Endothelial cell of umbilical vein (primary cell): ENCODE results near the gene LMX1A. TPM values are rescaled to one million over a fixed set of nuclear protein-coding genes. Genes with fewer than 3 reads are reported as not detected.

ENCODE experiments used
- BruUV-seq: library from RNA; stranded (reverse); fragments of 400-500 nt; replicated peaks from 2 replicates; lab custom pipeline; 2021; lab: Mats Ljungman, UMichigan
- CTCF ChIA-PET: fragments of 300-600, 350-600 bp; sonication (Branson Sonifier 250); formaldehyde crosslinking; loops from one replicate; lab custom pipeline; 2021; ENCODE audit warnings: antibody characterized with exemption, inconsistent platforms; lab: Charles Lee
- POLR2A ChIA-PET: fragments of 300-600, 350-600 bp; sonication (Branson Sonifier 250); formaldehyde crosslinking; loops from one replicate; lab custom pipeline; 2021; ENCODE audit warnings: antibody characterized with exemption, inconsistent platforms; lab: Charles Lee
- DNase-seq: peaks from one replicate; pipeline ENCODE4 v3.0.0-alpha.2; 2011; ENCODE audit warnings: low read depth, low spot score
- FAIRE-seq: peaks from 2 replicates; lab custom pipeline; 2011; peaks lifted over from hg19 to GRCh38; lab: Jason Lieb, UNC
- H2AFZ ChIP-seq: 2 replicates; pipeline ENCODE4 v1.6.0; 2012; ENCODE audit warnings: low read depth, low read length, control low read depth, inconsistent platforms
- H3K27ac ChIP-seq: 2 replicates; pipeline ENCODE4 v1.5.1; 2011; ENCODE audit warnings: low read depth, mild to moderate bottlenecking, control low read depth, low read length, moderate library complexity; ENCODE audit not compliant: insufficient read depth
- H3K27me3 ChIP-seq, 2 experiments: 2 replicates each; pipeline versions ENCODE4 v1.6.0 to v1.6.1; 2011; ENCODE audit warnings: low read length in 2 of 2, mixed read lengths in 1 of 2; ENCODE audit not compliant: control insufficient read depth in 2 of 2, insufficient read depth in 2 of 2
- H3K36me3 ChIP-seq, 2 experiments: 2 replicates in 1 of 2; 3 replicates in 1 of 2; pipeline ENCODE4 v1.5.1; 2011; ENCODE audit warnings: low read length in 2 of 2, mild to moderate bottlenecking in 1 of 2, moderate library complexity in 1 of 2; ENCODE audit not compliant: control insufficient read depth in 2 of 2, insufficient read depth in 2 of 2; ENCODE audit errors: extremely low read depth in 1 of 2
- H3K4me1 ChIP-seq: 3 replicates; pipeline ENCODE4 v1.5.1; 2011; ENCODE audit warnings: mild to moderate bottlenecking, low read length; ENCODE audit not compliant: control insufficient read depth, insufficient read depth; ENCODE audit errors: extremely low read depth
- H3K4me2 ChIP-seq: 2 replicates; pipeline ENCODE4 v1.6.1; 2011; ENCODE audit warnings: low read length, control low read depth, mixed read lengths; ENCODE audit not compliant: insufficient read depth
- H3K4me3 ChIP-seq, 3 experiments: fragments of 200-600 bp in 1 of 3; sonication (generic), shearing (Covaris generic) in 1 of 3; replicated peaks in 1 of 3; 2 replicates each; pipeline ENCODE4 v1.5.1; 2011 to 2016; ENCODE audit warnings: control low read depth in 3 of 3, low read length in 3 of 3, mild to moderate bottlenecking in 2 of 3, inconsistent platforms in 1 of 3, low read depth in 1 of 3, moderate library complexity in 1 of 3; ENCODE audit not compliant: insufficient read depth in 1 of 3
- H3K79me2 ChIP-seq: 2 replicates; pipeline ENCODE4 v1.6.0; 2012; ENCODE audit warnings: low read length, inconsistent platforms; ENCODE audit not compliant: control insufficient read depth, insufficient read depth
- H3K9ac ChIP-seq: replicated peaks from 2 replicates; pipeline ENCODE3; 2011; ENCODE audit warnings: low read length, control low read depth; ENCODE audit not compliant: insufficient read depth; ENCODE audit errors: extremely low read depth
- H3K9me1 ChIP-seq: replicated peaks from 3 replicates; pipeline ENCODE4 v1.6.0; 2011; ENCODE audit warnings: mild to moderate bottlenecking, low read length; ENCODE audit not compliant: control insufficient read depth, insufficient read depth; ENCODE audit errors: extremely low read depth
- H3K9me3 ChIP-seq: replicated peaks from 2 replicates; pipeline ENCODE4 v1.5.1; 2012; ENCODE audit warnings: low read length, inconsistent platforms; ENCODE audit not compliant: control insufficient read depth, insufficient read depth
- H4K20me1 ChIP-seq: replicated peaks from 2 replicates; pipeline ENCODE3; 2011; ENCODE audit warnings: mild to moderate bottlenecking, low read length; ENCODE audit not compliant: control insufficient read depth, insufficient read depth; ENCODE audit errors: extremely low read depth
- CTCF ChIP-seq, 2 donors: IDR thresholded peaks; 1 replicate in 1 of 2; 2 replicates in 1 of 2; pipeline ENCODE4 v1.5.1; 2011; ENCODE audit warnings: low read length in 2 of 2, mild to moderate bottlenecking in 2 of 2, moderate library complexity in 2 of 2, control low read depth in 1 of 2, inconsistent platforms in 1 of 2, low read depth in 1 of 2; ENCODE audit not compliant: insufficient read depth in 1 of 2; ENCODE audit errors: extremely low read depth in 1 of 2
- EZH2 ChIP-seq: IDR thresholded peaks from 2 replicates; pipeline ENCODE4 v1.6.1; 2012; ENCODE audit warnings: borderline replicate concordance, low read depth, mild to moderate bottlenecking, moderate library complexity, low read length, inconsistent platforms; ENCODE audit not compliant: severe bottlenecking
- FOS ChIP-seq: IDR thresholded peaks from 2 replicates; pipeline ENCODE4 v1.6.1; 2011; ENCODE audit warnings: mild to moderate bottlenecking, low read length, moderate library complexity, borderline replicate concordance; ENCODE audit not compliant: insufficient read depth
- GATA2 ChIP-seq: IDR thresholded peaks from 2 replicates; pipeline ENCODE4 v1.7.0; 2011; ENCODE audit warnings: low read depth, mild to moderate bottlenecking, moderate library complexity, mixed read lengths, low read length; ENCODE audit not compliant: insufficient read length, insufficient read depth
- JUN ChIP-seq: IDR thresholded peaks from 2 replicates; pipeline ENCODE4 v1.6.1; 2011; ENCODE audit warnings: borderline replicate concordance, low read depth; ENCODE audit not compliant: insufficient read length, insufficient read depth
- MAX ChIP-seq: IDR thresholded peaks from 2 replicates; pipeline ENCODE4 v1.6.1; 2011; ENCODE audit not compliant: insufficient read depth, insufficient read length
- MYC ChIP-seq: IDR thresholded peaks from one replicate; pipeline ENCODE4 v1.6.1; 2011; ENCODE audit warnings: mild to moderate bottlenecking, low read depth, low read length
- POLR2A ChIP-seq: IDR thresholded peaks from 2 replicates; pipeline ENCODE4 v1.6.1; 2012; ENCODE audit warnings: low read depth, mild to moderate bottlenecking, control low read depth, low read length
- POLR2AphosphoS5 ChIP-seq: IDR thresholded peaks from 2 replicates; pipeline ENCODE4 v1.6.1; 2012; ENCODE audit warnings: low read depth, mild to moderate bottlenecking, control low read depth, low read length, moderate library complexity; ENCODE audit not compliant: insufficient read depth
- dilution Hi-C: fragments of 300-500 bp; cut with MboI; formaldehyde crosslinking; loops from one replicate; pipeline ENCODE4 v1.15.0; 2019; ENCODE audit warnings: low sequenced_read_pairs; ENCODE audit not compliant: extremely low pct_ligation_motif_present
- intact Hi-C: fragments of 100-400 bp; cut with micrococcal nuclease; formaldehyde crosslinking; loops from one replicate; pipeline ENCODE4 v1.10.0; 2022
- polyA plus RNA-seq, 4 experiments: library from polyadenylated mRNA; depleted of rRNA in 3 of 4; stranded (reverse) in 3 of 4; unstranded in 1 of 4; fragments of >200 nt; gene quantifications; 2 replicates each; pipeline versions ENCODE4 v1.2.1 to v1.2.3, GENCODE V29; 2011 to 2012; ENCODE audit warnings: missing spikeins in 1 of 4
- total RNA-seq: library from RNA; stranded (reverse); gene quantifications from 2 replicates; pipeline ENCODE4 v1.2.3, GENCODE V29; 2021

Gene LMX1A
- total and polyA plus RNA-seq, 2 donors (not counting 3 experiments of a cell fraction or from before 2014, with no cell fraction given) = not detected

GRCh38 chr1:165351863-165352441 is 4.6 kb downstream of the LMX1A start:
- no TSS peak for BruUV-seq
- Histone ChIP-seq H3K27me3 (peaks cover 80 to 97% of the 10 kb centered on the region in 2 experiments), H3K4me2 (no peak overlapping the region), H3K36me3 (no peaks in the 10 kb centered on the region), H2AFZ (no peak overlapping the region), H3K4me3 (no peak overlapping the region), H3K4me1 (no peaks in the 10 kb centered on the region), H3K27ac (no peak overlapping the region), H3K9me3 (no peaks in the 10 kb centered on the region), H4K20me1 (no peaks in the 10 kb centered on the region), H3K9ac (no peak overlapping the region), H3K79me2 (no peaks in the 10 kb centered on the region), H3K9me1 (no peaks in the 10 kb centered on the region)
- POLR2A ChIA-PET = no interaction called here
- no peak for TF ChIP-seq EZH2
- intact Hi-C loops (no loop called here), dilution Hi-C loops (no loop called here)
- no peak for DNase-seq
- FAIRE-seq = no peak
- CTCF ChIA-PET = interaction anchor here (1.4 to 6.9 kb wide), 2 partner anchors 10 to 16 kb away, joined by 6 to 51 read pairs; no protein-coding TSS in a partner anchor

- DNase-seq = no peak
- CTCF ChIA-PET = interaction anchor here (0.8 to 6.9 kb wide), 7 partner anchors 9 to 43 kb away, joined by 3 to 51 read pairs (median 3); no protein-coding TSS in a partner anchor
- H3K79me2 ChIP-seq = no peaks in the 10 kb centered on the region
- peaks cover 73 to 91% of the 10 kb centered on the region in 2 experiments for H3K27me3 ChIP-seq
- TF ChIP-seq MAX (no peak), POLR2A (no peak), GATA2 (no peak), JUN (no peak), MYC (no peak), EZH2 (no peak), FOS (no peak), CTCF (IDR thresholded peaks at IDR 0.05; ENCODE audit: extremely low read depth in 1 of 2, insufficient read depth in 1 of 2, low read depth in 1 of 2, low read length in 2 of 2) (no peak), POLR2AphosphoS5 (no peak)
- H3K4me1 ChIP-seq = no peaks in the 10 kb centered on the region
- no peaks in the 10 kb centered on the region for H3K9me3 ChIP-seq
- no peak overlapping the region for H3K4me2 ChIP-seq
- H3K9me1 ChIP-seq = no peaks in the 10 kb centered on the region
- POLR2A ChIA-PET = no interaction called here
- H3K27ac ChIP-seq = no peak overlapping the region
- intact Hi-C loops = no loop called here
- FAIRE-seq = no peak
- H3K4me3 ChIP-seq = no peak overlapping the region
- H4K20me1 ChIP-seq = no peaks in the 10 kb centered on the region
- no TSS peak for BruUV-seq
- dilution Hi-C loops = no loop called here
- no peak overlapping the region for H2AFZ ChIP-seq
- H3K9ac ChIP-seq = no peak overlapping the region
- H3K36me3 ChIP-seq = no peaks in the 10 kb centered on the region
Measured at GRCh38 chr1:165350840-165351239, 5.7 kb downstream of the LMX1A start.
